SU-DHL-6 (cell line): ENCODE measurements around the gene DCHS2.

Source experiments
- H2AFZ ChIP-seq: fragments of 200-600 bp; sonication (generic); 2 replicates; pipeline ENCODE4 v1.6.1; 2014; ENCODE audit warnings: low read depth, mild to moderate bottlenecking, moderate library complexity, mixed read lengths, antibody characterized with exemption, low read length; ENCODE audit not compliant: severe bottlenecking
- H3F3A ChIP-seq: fragments of 200-600 bp; shearing (Covaris generic); 2 replicates; pipeline ENCODE4 v1.6.0; 2016; ENCODE audit warnings: antibody characterized with exemption, mild to moderate bottlenecking; ENCODE audit not compliant: insufficient read depth
- H3K27ac ChIP-seq: fragments of 200-600 bp; sonication (generic); 2 replicates; pipeline ENCODE4 v1.5.1; 2016; ENCODE audit warnings: low read depth, mild to moderate bottlenecking, low read length, moderate library complexity, mixed read lengths
- H3K27me3 ChIP-seq: fragments of 200-600 bp; sonication (generic), shearing (Covaris generic); 2 replicates; pipeline ENCODE4 v1.6.0; 2014; ENCODE audit warnings: mild to moderate bottlenecking, low read length
- H3K36me3 ChIP-seq: fragments of 200-600 bp; sonication (generic); 2 replicates; pipeline ENCODE4 v1.6.1; 2014; ENCODE audit warnings: mild to moderate bottlenecking, low read length, mixed read lengths
- H3K4me2 ChIP-seq: fragments of 300-600, 200-600 bp; shearing (Covaris generic), sonication (generic); 2 replicates; pipeline ENCODE4 v1.6.0; 2014; ENCODE audit warnings: low read length, low read depth, mild to moderate bottlenecking; ENCODE audit not compliant: poor library complexity, severe bottlenecking
- H3K4me3 ChIP-seq: fragments of 200-600 bp; sonication (generic); 2 replicates; pipeline ENCODE4 v1.5.1; 2014; ENCODE audit warnings: antibody characterized with exemption, low read length, mild to moderate bottlenecking, mixed read lengths; ENCODE audit not compliant: insufficient read depth, poor library complexity, severe bottlenecking
- H3K79me2 ChIP-seq: fragments of 200-600 bp; sonication (generic); 2 replicates; pipeline ENCODE4 v1.6.1; 2014; ENCODE audit warnings: mild to moderate bottlenecking, low read length, moderate library complexity; ENCODE audit not compliant: insufficient read depth
- H3K9ac ChIP-seq: fragments of 200-600 bp; sonication (generic); 2 replicates; pipeline ENCODE4 v1.7.0; 2014; ENCODE audit warnings: mild to moderate bottlenecking, low read length
- H3K9me2 ChIP-seq: fragments of 200-600 bp; sonication (generic); replicated peaks from 2 replicates; pipeline ENCODE4 v1.6.1; 2014; ENCODE audit warnings: low read length; ENCODE audit not compliant: insufficient read depth
- H3K9me3 ChIP-seq: fragments of 200-600 bp; sonication (generic); 2 replicates; pipeline ENCODE4 v1.6.1; 2014; ENCODE audit warnings: low read length, mixed read lengths; ENCODE audit not compliant: insufficient read depth
- H4K20me1 ChIP-seq: fragments of 200-600 bp; sonication (generic); 2 replicates; pipeline ENCODE4 v1.6.1; 2014; ENCODE audit warnings: low read depth, mild to moderate bottlenecking, antibody characterized with exemption, low read length, moderate library complexity, mixed read lengths
- CTCF ChIP-seq: fragments of 200-600 bp; sonication (generic); IDR thresholded peaks from one replicate; pipeline ENCODE4 v1.5.1; 2017; ENCODE audit warnings: antibody characterized with exemption, mild to moderate bottlenecking, low read length, moderate library complexity; ENCODE audit not compliant: insufficient read depth, poor library complexity, severe bottlenecking
- EZH2phosphoT487 ChIP-seq: fragments of 200-600 bp; sonication (generic), shearing (Covaris generic); conservative IDR thresholded peaks from 2 replicates; pipeline ENCODE4 v1.6.1; 2018; ENCODE audit warnings: mild to moderate bottlenecking, antibody characterized with exemption, low read length, moderate library complexity, mixed read lengths

DCHS2 gene

GRCh38 chr4:154354883-154355282 is 136.7 kb downstream of the DCHS2 start:
- Histone ChIP-seq H3K36me3 (no peaks in the 10 kb centered on the region), H3K9me2 (no peaks in the 10 kb centered on the region), H3K4me2 (no peak overlapping the region)

GRCh38 chr4:154349829-154350228 is 141.8 kb downstream of the DCHS2 start:
- Histone ChIP-seq H3K9ac (no peak overlapping the region), H3K36me3 (no peaks in the 10 kb centered on the region), H3K27me3 (no peaks in the 10 kb centered on the region), H3K27ac (no peak overlapping the region), H2AFZ (no peak overlapping the region), H3F3A (no peaks in the 10 kb centered on the region), H4K20me1 (no peaks in the 10 kb centered on the region), H3K9me2 (no peaks in the 10 kb centered on the region), H3K4me2 (no peak overlapping the region), H3K4me3 (no peak overlapping the region), H3K79me2 (no peaks in the 10 kb centered on the region), H3K9me3 (no peaks in the 10 kb centered on the region)
- TF ChIP-seq CTCF, result no peak
- no peak for TF ChIP-seq EZH2phosphoT487

More at GRCh38 chr4:154354883-154355282, 136.7 kb downstream of the DCHS2 start:
- H3K27ac ChIP-seq, result no peak overlapping the region
- no peaks in the 10 kb centered on the region for H3K27me3 ChIP-seq
- H3F3A ChIP-seq, result no peaks in the 10 kb centered on the region
- no peak overlapping the region for H3K9ac ChIP-seq
- H3K79me2 ChIP-seq, result no peaks in the 10 kb centered on the region
- H3K9me3 ChIP-seq, result no peaks in the 10 kb centered on the region
- H3K4me3 ChIP-seq, result no peak overlapping the region
- H2AFZ ChIP-seq, result no peak overlapping the region
- H4K20me1 ChIP-seq, result no peaks in the 10 kb centered on the region
- TF ChIP-seq EZH2phosphoT487 (no peak), CTCF (no peak)

GRCh38 chr4:154348657-154349056 is 142.9 kb downstream of the DCHS2 start:
- no peaks in the 10 kb centered on the region for H4K20me1 ChIP-seq
- TF ChIP-seq CTCF (no peak), EZH2phosphoT487 (no peak)
- no peaks in the 10 kb centered on the region for H3K9me3 ChIP-seq
- H3K36me3 ChIP-seq, result no peaks in the 10 kb centered on the region
- no peak overlapping the region for H3K4me2 ChIP-seq
- H3K9ac ChIP-seq, result no peak overlapping the region
- H3K9me2 ChIP-seq, result no peaks in the 10 kb centered on the region
- H3K27me3 ChIP-seq, result no peaks in the 10 kb centered on the region
- no peak overlapping the region for H3K27ac ChIP-seq
- no peak overlapping the region for H3K4me3 ChIP-seq
- H3K79me2 ChIP-seq, result no peaks in the 10 kb centered on the region
- H3F3A ChIP-seq, result no peaks in the 10 kb centered on the region
- H2AFZ ChIP-seq, result no peak overlapping the region
